IgD-negative memory B cell (primary cell): ENCODE measurements around the gene PIGT. TPM values are rescaled to one million over a fixed set of nuclear protein-coding genes. Genes with fewer than 3 reads are reported as not detected.

Source experiments
- H3K27ac Mint-ChIP-seq, 3 donors: one replicate each; pipeline ENCODE4 v1.8.0; 2020 to 2022; ENCODE audit warnings: mild to moderate bottlenecking in 3 of 3, mixed read lengths in 3 of 3, moderate library complexity in 1 of 3
- H3K27me3 Mint-ChIP-seq: one replicate; pipeline ENCODE4 v1.8.0; 2021; ENCODE audit warnings: mixed read lengths
- H3K36me3 Mint-ChIP-seq: one replicate; pipeline ENCODE4 v1.8.0; 2020; ENCODE audit warnings: mild to moderate bottlenecking, mixed read lengths
- H3K4me1 Mint-ChIP-seq, 3 donors: one replicate each; pipeline ENCODE4 v1.8.0; 2020 to 2022; ENCODE audit warnings: mixed read lengths in 3 of 3, mild to moderate bottlenecking in 1 of 3
- H3K4me3 Mint-ChIP-seq, 4 donors: one replicate each; pipeline ENCODE4 v1.8.0; 2020 to 2022; ENCODE audit warnings: mild to moderate bottlenecking in 4 of 4, mixed read lengths in 4 of 4, moderate library complexity in 3 of 4
- H3K9me3 Mint-ChIP-seq, 3 donors: one replicate each; pipeline ENCODE4 v1.8.0; 2020 to 2021; ENCODE audit warnings: mixed read lengths in 3 of 3, mild to moderate bottlenecking in 1 of 3
- polyA plus RNA-seq: library from polyadenylated mRNA; unstranded; fragments of 300-500 nt; fragmentation: Illumina TruSeq; gene quantifications from one replicate; pipeline ENCODE4 v1.2.3, GENCODE V29; 2021

Gene PIGT
- polyA plus RNA-seq, 1 donor from 2014 or later = 69.3 TPM

GRCh38 chr20:45450097-45450818, 34.3 kb downstream of the PIGT start:
- Mint-ChIP-seq H3K4me1 (peaks cover 7 to 15% (median 8%) of the 10 kb centered on the region in 3 donors), H3K27me3 (peaks cover 7% of the 10 kb centered on the region), H3K4me3 (no peak overlapping the region), H3K36me3 (peaks cover 4% of the 10 kb centered on the region), H3K27ac (no peak overlapping the region), H3K9me3 (no peaks in the 10 kb centered on the region)

- Mint-ChIP-seq H3K27me3 (peaks cover 3% of the 10 kb centered on the region), H3K4me1 (peaks cover 7 to 14% (median 8%) of the 10 kb centered on the region in 3 donors), H3K36me3 (no peaks in the 10 kb centered on the region), H3K4me3 (peak overlapping the region in 1 of 4 donors; percentile 15), H3K27ac (no peak overlapping the region), H3K9me3 (no peaks in the 10 kb centered on the region)
Measured at GRCh38 chr20:45452238-45452637, 36.3 kb downstream of the PIGT start.

GRCh38 chr20:45452772-45453691, 37.1 kb downstream of the PIGT start:
- H3K27ac Mint-ChIP-seq = no peak overlapping the region
- H3K36me3 Mint-ChIP-seq = no peaks in the 10 kb centered on the region
- H3K9me3 Mint-ChIP-seq = no peaks in the 10 kb centered on the region
- H3K4me1 Mint-ChIP-seq = peaks cover 7 to 14% (median 8%) of the 10 kb centered on the region in 3 donors
- H3K27me3 Mint-ChIP-seq = peaks cover 3% of the 10 kb centered on the region
- no peak overlapping the region for H3K4me3 Mint-ChIP-seq

GRCh38 chr20:45456632-45457031, 40.7 kb downstream of the PIGT start:
- no peak overlapping the region for H3K4me3 Mint-ChIP-seq
- no peak overlapping the region for H3K27ac Mint-ChIP-seq
- no peaks in the 10 kb centered on the region for H3K36me3 Mint-ChIP-seq
- H3K27me3 Mint-ChIP-seq = peaks cover 5% of the 10 kb centered on the region
- peaks cover 6 to 11% (median 7%) of the 10 kb centered on the region in 3 donors for H3K4me1 Mint-ChIP-seq
- H3K9me3 Mint-ChIP-seq = no peaks in the 10 kb centered on the region

GRCh38 chr20:45459606-45460005, 43.7 kb downstream of the PIGT start:
- peaks cover 1% of the 10 kb centered on the region for H3K27me3 Mint-ChIP-seq
- no peak overlapping the region for H3K27ac Mint-ChIP-seq
- no peak overlapping the region for H3K4me3 Mint-ChIP-seq
- H3K4me1 Mint-ChIP-seq = no peaks in the 10 kb centered on the region
- H3K9me3 Mint-ChIP-seq = no peaks in the 10 kb centered on the region
- no peaks in the 10 kb centered on the region for H3K36me3 Mint-ChIP-seq

GRCh38 chr20:45461225-45461624, 45.3 kb downstream of the PIGT start:
- Mint-ChIP-seq H3K27ac (no peak overlapping the region), H3K4me3 (no peak overlapping the region), H3K27me3 (peaks cover 2% of the 10 kb centered on the region), H3K4me1 (no peaks in the 10 kb centered on the region), H3K9me3 (no peaks in the 10 kb centered on the region), H3K36me3 (no peaks in the 10 kb centered on the region)

- H3K4me3 Mint-ChIP-seq = no peak overlapping the region
- no peaks in the 10 kb centered on the region for H3K4me1 Mint-ChIP-seq
- no peak overlapping the region for H3K27ac Mint-ChIP-seq
- H3K27me3 Mint-ChIP-seq = peaks cover 6% of the 10 kb centered on the region
- no peaks in the 10 kb centered on the region for H3K36me3 Mint-ChIP-seq
- H3K9me3 Mint-ChIP-seq = no peaks in the 10 kb centered on the region
Measured at GRCh38 chr20:45462711-45463509, 47.0 kb downstream of the PIGT start.

- H3K9me3 Mint-ChIP-seq = no peaks in the 10 kb centered on the region
- H3K36me3 Mint-ChIP-seq = no peaks in the 10 kb centered on the region
- H3K27ac Mint-ChIP-seq = no peak overlapping the region
- H3K4me3 Mint-ChIP-seq = no peak overlapping the region
- peaks cover 10% of the 10 kb centered on the region for H3K27me3 Mint-ChIP-seq
- H3K4me1 Mint-ChIP-seq = no peaks in the 10 kb centered on the region
Measured at GRCh38 chr20:45463709-45464108, 47.8 kb downstream of the PIGT start.

- Mint-ChIP-seq H3K27ac (no peak overlapping the region), H3K4me3 (no peak overlapping the region), H3K36me3 (no peaks in the 10 kb centered on the region), H3K4me1 (peaks cover 0 to 1% (median 0%) of the 10 kb centered on the region in 3 donors), H3K27me3 (peaks cover 14% of the 10 kb centered on the region), H3K9me3 (no peaks in the 10 kb centered on the region)
Measured at GRCh38 chr20:45465491-45466266, 49.7 kb downstream of the PIGT start.

- no peak overlapping the region for H3K27ac Mint-ChIP-seq
- H3K36me3 Mint-ChIP-seq = peaks cover 3% of the 10 kb centered on the region
- H3K4me3 Mint-ChIP-seq = no peak overlapping the region
- H3K27me3 Mint-ChIP-seq = peaks cover 25% of the 10 kb centered on the region
- no peaks in the 10 kb centered on the region for H3K9me3 Mint-ChIP-seq
- H3K4me1 Mint-ChIP-seq = peaks cover 4 to 6% (median 5%) of the 10 kb centered on the region in 3 donors
Measured at GRCh38 chr20:45467172-45467571, 51.2 kb downstream of the PIGT start.

GRCh38 chr20:45467861-45468260, 51.9 kb downstream of the PIGT start:
- peaks cover 29% of the 10 kb centered on the region for H3K27me3 Mint-ChIP-seq
- H3K4me3 Mint-ChIP-seq = no peak overlapping the region
- no peak overlapping the region for H3K27ac Mint-ChIP-seq
- H3K36me3 Mint-ChIP-seq = peaks cover 3% of the 10 kb centered on the region
- peaks cover 4 to 6% (median 5%) of the 10 kb centered on the region in 3 donors for H3K4me1 Mint-ChIP-seq
- no peaks in the 10 kb centered on the region for H3K9me3 Mint-ChIP-seq

GRCh38 chr20:45469336-45470261, 53.7 kb downstream of the PIGT start, which contains the start of gene WFDC2:
Gene WFDC2 (plus strand): TSS chr20:45469753. CDS start chr20:45469782, 29 bp downstream.
- peaks cover 42% of the 10 kb centered on the region for H3K27me3 Mint-ChIP-seq
- H3K9me3 Mint-ChIP-seq = peaks cover 0 to 2% (median 0%) of the 10 kb centered on the region in 3 donors
- H3K4me1 Mint-ChIP-seq = peaks cover 4 to 6% (median 5%) of the 10 kb centered on the region in 3 donors
- peak within 1 kb of the TSS in 3 of 4 donors; percentile 63 to 76 (median 64) for H3K4me3 Mint-ChIP-seq
- H3K36me3 Mint-ChIP-seq = peaks cover 3% of the 10 kb centered on the region
- no peak within 1 kb of the TSS for H3K27ac Mint-ChIP-seq

- peak overlapping the region; percentile 49 to 78 (median 64) for H3K4me3 Mint-ChIP-seq
- H3K4me1 Mint-ChIP-seq = peaks cover 4 to 6% (median 5%) of the 10 kb centered on the region in 3 donors
- peaks cover 42% of the 10 kb centered on the region for H3K27me3 Mint-ChIP-seq
- peaks cover 3% of the 10 kb centered on the region for H3K36me3 Mint-ChIP-seq
- H3K27ac Mint-ChIP-seq = no peak overlapping the region
- peaks cover 0 to 2% (median 0%) of the 10 kb centered on the region in 3 donors for H3K9me3 Mint-ChIP-seq
Measured at GRCh38 chr20:45470262-45470931, 54.5 kb downstream of the PIGT start.
